Measurements from ENCODE around the gene C2CD4A.

DNA sequence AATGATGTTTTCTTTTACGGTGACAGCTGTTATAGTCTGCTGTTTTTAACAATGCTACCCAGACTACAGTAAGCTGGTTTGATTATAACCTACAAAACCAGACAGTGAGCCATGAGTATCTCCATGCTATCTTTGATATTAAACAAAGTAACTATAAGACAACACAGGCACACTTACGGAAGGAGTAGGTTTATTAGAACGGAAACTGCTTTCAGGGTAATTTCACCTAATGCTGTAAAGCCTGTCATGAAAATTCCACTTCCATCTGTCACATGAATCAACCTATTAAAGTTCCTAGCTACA lies 39.6 kb upstream of the C2CD4A start:
- TF ChIP-seq CTCF (IDR thresholded peaks at IDR 0.05): no peak
- TF ChIP-seq POLR2AphosphoS5 (IDR thresholded peaks at IDR 0.05): no peak
- no peak for TF ChIP-seq EP300 (IDR thresholded peaks at IDR 0.05)

Measured in gastroesophageal sphincter (tissue), 3 donors.